ENCODE data around the gene GREB1L.
"Not testable (repeated sequence)": the region's sequence is repeated elsewhere in the genome, so short reads cannot be mapped to it uniquely, and the experiment has no call there.

The GREB1L gene

DNA sequence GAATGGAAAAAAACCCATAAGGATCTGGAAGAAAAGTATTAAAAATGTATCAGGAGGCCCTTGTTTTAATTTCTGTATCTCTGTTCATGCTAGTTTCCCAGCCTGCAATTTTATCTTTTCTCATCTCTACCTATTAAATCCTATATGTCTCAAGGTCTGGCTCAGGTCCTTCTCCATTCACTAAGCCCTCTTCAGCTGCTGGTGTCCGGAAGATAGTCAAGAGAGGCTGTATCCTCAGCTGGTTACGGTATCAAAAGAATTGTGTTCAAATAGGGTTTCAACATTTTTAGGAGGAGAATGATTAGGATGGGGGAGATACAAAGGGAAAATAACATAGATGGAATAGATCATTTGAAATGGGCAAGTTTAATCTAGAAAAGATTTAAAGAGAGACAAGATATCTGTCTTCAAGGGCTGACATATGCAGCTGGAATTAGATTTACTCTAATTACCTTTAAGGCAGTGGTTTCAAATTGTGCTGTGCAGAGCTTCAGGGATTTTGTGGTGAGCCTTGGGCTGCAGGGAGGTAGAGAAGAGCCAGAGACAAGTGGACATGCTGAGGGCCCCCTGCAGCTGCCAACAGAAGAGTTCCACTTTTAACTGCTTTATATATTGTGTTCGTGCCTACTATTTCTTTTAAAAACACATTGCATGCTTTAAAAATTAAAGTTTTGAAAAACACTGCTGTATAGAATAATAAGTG, 24.1 kb downstream of the GREB1L start:
- no peak for DNase-seq

DNA sequence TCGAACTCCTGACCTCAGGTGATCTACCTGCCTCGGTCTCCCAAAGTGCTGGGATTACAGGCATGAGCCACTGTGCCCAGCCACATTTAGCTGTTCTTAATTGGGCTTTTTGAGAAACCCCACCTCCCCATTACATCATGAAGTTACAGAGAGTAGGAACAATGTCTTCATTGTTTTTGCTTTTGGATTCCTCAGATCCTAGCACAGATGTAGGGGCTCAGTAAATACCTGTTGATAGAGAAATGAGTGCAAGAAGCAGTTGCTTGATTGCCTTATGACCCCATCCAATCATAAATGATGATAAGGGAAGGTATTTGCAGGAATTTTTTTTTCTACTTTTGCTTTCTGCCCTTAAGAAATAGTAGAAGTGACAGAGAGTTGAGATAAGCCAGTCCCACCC, 25.4 kb downstream of the GREB1L start:
- DNase-seq, result no peak

DNA sequence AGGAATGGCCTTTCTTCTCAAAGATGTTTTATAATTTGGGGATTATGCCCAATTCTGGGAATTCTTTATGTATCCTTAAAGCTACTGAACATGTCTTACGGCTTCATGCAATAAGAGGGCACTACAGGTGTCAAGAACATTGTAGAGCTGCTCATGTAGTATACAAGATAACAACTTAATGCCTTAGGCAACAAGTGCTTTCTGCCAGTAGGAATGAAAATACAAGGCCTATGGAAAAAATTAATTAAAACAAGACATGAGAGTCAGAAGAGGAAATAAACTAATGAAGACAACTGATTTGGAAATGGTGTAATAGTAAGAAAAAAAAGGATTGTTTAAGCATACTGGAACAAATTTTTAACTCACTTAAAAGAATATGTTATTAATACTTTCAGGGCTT, 27.3 kb downstream of the GREB1L start:
- no peak for DNase-seq

DNA sequence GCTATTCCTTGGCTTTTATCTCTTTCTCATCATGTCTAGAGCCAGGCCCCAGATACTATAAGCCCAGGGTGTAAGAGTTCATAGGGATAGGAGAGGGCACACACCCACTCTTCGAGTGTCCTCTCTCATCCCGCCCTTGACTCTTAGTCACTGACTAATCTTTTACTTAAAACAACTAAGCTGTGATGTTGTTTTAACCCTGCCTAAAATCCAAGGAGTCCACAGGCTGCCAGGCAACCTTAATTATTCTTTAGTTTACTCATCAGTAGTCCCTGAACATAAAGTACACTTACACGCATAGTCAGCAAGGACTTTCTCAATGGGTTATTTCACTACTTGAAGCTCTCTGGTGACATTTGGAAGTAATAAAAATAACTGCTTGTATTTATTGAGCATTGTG, 28.4 kb downstream of the GREB1L start:
- DNase-seq, result no peak

DNA sequence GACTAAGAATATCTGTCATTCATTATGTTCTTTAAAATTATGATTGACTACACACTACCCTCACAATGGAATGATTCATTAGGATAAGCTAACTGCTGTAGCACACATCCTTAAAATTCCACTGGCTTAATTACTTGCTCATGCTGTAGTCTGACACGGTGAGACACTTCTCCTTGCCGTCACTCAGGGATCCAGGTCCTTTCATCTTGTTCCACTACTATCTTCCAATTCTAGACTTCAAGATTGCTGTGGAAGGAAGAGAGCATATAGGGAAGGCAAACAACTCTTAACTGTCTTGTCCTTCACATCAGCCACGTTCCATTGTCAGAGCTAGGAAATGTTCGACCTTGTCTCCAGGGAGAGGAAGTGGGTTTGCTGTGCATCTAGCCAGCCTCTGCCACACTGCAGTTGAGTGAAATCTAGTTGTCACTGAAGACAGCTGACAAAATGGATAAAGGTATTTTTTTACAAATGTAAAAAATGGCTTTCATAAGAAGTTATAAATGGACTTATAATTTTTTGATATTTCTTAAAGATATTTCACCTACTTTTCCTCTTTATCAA, 30.1 kb downstream of the GREB1L start:
- DNase-seq, result no peak

DNA sequence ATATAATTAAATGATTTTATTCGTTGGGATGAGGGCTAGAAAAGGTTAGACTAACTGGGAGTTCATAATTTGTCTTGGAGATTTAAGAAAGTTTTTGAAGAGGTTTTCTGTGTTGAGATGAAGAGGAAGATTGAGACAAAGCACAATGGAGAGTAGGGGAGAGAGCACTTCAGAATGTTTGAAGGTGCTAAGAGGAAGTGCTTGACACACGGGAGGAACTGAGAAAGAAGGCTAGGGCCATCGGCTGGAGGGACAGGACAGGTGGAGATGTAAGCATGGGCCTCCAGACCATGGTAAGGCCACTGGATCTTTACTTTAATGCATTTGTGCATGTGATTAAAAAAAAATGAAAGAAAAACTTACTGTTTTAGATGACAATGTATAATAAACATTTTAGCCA, 31.5 kb downstream of the GREB1L start:
- no peak for DNase-seq

DNA sequence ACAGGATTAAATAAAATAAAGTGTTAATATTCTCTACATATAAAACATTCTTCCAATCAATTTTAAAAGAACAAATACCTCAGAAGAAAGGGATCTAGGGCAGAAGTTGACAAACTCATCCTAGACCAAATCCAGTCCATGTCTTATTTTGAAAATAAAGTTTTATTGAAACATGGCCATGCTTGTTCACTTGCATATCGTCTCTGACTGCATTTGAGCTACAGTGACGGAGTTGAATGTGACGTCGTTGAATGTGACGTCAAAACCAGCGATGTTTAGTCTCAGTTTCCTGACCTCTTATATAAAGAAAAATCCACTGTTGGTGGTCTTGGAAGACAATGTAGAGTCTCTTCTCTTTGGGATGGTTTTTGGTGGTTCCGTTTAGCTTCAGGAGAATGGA, 33.6 kb downstream of the GREB1L start:
- no peak for DNase-seq

DNA sequence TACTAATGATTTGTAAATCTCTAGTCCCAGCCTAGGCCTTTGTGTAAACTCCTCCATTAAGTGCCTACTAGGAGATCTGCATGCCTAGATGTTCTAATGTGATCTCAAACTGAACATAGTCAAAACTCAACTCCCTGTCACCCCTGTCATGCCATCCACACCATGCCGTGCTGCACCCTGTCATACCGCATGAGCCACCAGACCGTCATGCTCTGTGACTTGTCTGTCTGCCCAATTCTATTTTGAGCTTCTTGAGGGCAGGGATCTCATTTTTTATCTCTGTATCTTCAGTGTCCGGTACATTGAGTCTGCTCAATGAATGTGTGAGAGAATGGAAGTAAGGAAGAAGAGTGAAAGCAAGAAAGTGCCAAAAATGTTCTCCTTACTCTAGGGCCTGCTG, 35.5 kb downstream of the GREB1L start:
- no peak for DNase-seq

DNA sequence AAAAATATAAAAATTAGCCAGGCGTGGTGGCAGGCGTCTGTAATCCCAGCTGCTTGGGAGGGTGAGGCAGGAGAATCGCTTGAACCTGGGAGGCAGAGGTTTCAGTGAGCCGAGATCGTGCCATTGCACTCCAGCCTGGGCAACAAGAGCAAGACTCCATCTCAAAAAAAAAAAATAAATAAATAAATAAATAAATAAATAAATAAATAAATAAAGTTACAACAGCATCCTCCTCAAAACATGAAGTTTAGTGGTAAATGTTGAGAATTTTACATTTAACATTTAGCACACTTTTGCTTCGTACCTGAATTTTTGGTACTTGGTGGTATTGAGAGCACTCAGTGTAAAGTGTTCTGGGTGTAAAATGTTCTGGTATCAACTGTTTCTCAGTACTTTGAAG, 36.2 kb downstream of the GREB1L start:
- not testable (repeated sequence) for DNase-seq

DNA sequence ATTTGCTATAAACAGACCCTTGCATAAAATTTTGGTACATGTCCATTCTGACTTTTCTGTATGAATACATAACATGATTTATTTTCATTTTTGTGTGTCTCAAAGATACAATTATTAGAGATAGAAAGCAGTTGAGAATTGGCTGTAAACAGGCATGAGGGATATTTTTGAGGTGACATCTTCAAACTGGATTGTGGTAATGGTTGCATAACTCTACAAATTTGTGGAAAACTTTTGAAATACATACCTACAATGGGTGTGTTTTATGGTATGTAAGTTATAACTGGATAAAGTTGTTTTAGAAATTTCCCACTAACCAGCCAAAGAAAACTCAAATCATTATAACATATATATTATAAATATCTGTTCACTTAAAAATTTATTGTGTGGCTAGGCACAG, 39.6 kb downstream of the GREB1L start:
- DNase-seq, result no peak

DNA sequence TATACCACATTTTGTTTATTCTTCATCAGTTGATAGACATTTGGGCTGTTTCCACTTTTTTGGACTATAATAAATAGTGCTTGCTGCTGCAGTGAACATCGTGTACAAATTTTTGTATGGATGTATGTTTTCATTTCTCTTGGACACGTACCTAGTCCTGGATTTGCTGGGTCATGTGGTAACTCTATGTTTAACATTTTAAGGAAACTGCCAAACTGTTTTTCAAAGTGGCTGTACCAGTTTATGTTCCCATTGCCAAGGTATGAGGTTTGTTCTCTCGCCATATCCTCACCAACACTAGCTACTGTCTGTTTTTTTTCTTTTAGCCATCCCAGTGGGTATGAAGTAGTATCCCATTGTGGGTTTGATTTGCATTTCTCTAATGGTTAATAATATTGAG, 42.5 kb downstream of the GREB1L start:
- DNase-seq, result no peak

DNA sequence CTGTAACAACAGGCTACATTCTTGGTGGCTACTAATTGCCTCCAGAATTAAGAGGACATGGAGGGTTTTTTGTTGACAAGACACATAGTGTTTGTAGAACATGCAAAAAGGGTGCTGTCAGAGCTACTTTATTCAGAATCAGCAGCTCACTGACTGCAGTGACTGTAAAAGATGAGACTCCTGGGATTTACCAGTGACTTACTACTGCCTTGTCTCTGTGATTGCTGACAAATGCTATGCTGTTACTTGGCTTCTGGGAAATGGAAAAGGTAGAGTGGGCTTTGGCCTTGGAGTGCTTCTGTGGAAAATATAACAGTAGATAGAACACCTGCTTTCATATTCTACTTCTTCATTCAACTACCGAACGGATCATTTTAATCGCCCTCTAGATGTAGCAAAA, 47.8 kb downstream of the GREB1L start:
- DNase-seq, result no peak

DNA sequence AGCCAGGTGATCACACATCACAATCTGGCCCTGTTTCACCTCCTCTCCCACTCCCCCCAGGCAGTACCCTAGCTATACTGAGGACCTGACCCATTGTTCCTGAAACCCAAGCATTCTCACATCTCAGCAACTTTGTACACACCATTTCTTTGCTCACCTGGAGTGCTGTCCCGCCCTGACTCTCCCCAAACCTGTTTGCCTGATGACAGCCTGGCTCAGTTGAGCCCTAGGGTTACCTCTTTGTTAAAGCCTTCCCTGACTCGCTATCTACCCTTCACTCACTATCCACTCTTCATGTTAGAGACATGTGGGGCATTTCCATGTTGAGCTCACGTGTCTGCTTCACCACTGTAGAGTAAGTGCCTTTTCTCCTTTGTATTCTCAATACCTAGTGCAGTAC, 49.1 kb downstream of the GREB1L start:
- DNase-seq, result no peak

DNA sequence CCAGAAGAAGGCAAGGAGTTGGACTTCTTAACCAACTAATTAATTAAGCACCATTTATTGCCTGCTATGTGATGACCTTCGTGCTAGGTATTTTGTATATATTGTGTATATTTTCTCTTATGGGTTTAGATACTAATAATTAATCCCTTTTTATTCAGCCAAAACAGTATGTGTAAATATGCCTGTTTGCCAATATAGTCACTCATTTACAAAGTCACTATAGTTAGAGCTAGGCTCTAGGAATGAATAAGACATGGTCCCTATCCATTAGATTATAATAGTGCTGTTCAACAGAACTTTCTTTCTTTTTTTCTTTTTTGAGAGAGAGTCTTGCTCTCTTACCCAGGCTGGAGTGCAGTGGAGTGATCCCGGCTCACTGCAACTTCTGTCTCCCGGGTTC, 51.4 kb downstream of the GREB1L start:
- no peak for DNase-seq

DNA sequence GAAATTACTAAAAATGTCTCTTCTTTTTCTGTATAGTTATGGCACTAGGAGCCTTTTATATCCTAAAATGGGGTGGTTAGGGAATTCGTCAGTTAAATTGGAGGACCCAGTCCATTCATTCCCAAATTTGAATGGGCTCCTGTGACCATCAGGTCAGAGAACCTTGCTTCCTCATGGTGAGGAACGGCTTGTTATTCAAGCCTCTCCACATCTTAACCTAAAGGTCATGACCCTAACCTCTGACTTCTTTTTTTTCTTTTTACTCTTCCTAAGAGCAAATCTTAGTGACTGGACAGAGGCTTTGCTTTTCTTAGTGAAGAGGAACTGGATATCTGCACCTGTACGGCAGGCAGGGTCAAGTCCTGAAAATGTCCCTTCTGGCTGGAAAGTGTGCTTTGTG, 53.1 kb downstream of the GREB1L start:
- no peak for DNase-seq

DNA sequence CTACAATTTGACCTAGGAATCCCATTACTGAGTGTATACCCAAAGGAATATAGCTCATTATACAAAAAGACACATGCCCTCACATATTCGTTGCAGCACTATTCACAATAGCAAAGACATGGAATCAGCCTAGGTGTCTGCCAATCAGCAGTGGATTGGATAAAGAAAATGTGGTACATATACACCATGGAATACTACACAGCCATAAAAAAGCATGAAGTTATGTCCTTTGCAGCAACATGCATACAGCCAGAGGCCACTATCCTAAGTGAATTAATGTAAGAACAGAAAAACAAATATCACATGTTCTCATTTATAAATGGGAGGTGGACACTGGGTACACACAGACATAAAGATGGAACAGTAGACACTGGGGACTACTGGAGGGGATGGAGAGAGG, 54.0 kb downstream of the GREB1L start:
- no peak for DNase-seq

DNA sequence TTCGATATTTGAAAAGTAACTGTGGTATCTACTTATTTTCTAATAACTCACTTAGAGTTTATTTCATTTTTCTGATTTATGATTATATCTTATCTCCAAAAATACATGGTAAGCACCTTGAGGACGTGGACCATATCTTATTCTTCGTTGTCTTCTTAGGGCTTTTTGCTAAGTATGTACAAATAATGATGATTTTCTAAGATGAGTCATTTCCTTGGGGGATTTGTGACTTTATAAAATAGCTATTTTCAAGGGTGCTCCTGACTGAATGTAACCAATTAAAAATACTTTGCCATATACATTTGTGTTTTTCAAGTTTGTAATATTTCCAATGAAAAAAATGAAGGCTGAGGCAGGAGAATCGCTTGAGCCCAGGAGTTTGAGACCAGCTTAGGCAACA, 56.3 kb downstream of the GREB1L start:
- no peak for DNase-seq

DNA sequence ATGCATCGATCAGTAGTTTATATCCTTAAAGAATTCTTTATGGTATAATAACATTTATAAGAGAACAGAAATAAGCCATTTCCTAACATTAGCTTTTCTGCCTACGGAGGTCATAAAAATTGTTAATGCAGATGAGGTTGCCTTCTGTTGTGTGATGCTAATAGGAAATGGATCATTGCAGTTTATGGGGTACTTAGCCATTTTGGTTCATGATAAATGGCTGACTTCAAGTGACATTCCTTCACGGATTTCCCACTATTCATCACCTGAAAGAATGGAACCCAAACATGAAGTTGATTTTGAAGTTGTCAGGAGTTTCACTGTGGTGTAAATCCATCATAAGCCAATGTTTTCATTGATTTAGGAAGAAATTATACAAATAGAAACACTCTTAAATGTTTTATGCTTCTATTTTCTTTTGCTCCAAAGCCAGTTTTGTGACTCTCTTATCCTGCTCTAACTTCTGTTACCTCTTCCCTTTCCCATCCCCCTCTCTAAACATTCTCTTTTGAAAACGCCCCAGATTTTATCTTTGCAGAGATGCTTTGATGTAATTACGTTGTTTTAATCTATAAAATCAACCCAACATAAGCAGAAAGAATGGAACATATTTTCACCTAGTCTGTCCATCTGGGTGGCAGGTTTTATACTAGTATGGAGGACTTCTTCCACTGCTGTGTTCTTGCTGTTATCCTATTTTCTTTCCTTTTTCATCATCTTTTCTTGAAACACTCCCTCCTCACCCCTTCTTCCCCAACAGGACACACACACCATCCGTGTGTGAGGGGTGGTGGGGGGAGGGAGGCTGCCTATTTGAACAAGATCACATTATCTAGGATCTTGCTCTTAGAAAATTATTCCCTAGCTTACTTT, 58.2 kb downstream of the GREB1L start:
- no peak for DNase-seq

DNA sequence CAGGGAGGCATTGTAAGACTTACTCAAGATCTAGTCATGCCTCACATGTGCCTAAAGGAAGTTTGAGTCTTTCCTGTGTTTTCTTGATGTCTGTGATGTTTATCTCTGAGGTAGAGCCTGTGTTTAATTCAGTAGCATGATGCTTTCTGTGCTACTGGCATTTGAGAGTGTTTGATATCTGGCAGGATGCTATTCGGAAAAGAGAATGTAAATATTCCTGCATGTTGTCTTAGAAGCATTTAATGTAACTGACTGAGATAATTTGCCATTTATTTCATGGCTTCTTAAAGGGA, 58.8 kb downstream of the GREB1L start:
- DNase-seq, result no peak

DNA sequence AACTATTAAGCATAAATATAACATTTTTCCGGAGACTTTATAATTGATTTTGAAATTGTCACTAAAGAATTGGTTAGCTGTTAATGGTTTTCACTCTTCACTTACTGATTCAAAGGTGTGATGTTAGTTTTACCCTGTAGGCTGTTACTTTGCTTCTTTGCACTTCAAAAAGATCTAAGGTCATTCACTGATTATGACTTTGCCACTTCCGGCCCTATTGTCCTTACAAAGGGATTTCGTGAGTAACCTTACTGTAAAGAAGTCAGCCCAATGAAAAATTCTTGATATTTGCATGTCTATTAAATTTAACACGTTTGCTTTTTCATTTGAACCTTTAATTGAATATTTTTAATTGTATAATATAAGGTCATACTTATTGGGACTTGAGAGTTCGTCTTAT, 61.4 kb downstream of the GREB1L start:
- no peak for DNase-seq

DNA sequence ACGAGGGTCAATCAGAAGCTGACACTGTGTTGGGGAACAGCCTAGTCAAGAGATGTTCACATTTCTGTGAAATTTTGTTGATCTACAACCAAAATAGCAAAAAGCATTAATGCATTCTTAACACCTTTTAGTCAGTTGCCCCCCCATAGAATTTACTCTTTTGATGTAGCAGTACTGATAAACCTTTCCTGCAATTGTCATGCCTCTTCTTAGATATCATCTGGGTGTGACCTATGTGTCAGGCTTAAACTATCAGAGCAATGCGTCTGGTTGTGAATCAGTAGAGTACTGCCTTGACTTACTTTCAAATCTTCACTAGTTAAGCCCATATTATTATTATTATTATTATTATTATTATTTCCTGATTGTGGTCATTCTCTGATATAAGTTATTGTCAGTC, 61.9 kb downstream of the GREB1L start:
- no peak for DNase-seq

DNA sequence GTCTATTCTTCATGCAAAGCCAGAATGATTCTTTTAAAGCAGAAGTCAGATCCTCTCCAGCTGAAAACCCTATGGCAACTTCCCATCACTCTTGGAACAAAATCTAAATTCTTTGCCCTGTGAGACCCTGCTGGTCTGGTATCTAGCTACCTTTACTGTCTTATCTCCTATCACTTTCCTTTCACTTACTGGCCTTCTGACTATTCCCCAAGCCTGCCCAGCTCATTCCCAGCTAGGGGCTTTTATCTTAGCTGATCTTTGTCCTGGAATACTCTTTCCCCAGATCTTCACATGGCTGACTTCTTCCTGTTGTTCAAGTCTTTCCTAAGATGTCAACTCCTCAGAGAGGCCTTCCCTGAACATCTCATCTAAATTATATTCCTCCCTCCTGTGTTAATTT, 63.6 kb downstream of the GREB1L start:
- DNase-seq, result no peak

DNA sequence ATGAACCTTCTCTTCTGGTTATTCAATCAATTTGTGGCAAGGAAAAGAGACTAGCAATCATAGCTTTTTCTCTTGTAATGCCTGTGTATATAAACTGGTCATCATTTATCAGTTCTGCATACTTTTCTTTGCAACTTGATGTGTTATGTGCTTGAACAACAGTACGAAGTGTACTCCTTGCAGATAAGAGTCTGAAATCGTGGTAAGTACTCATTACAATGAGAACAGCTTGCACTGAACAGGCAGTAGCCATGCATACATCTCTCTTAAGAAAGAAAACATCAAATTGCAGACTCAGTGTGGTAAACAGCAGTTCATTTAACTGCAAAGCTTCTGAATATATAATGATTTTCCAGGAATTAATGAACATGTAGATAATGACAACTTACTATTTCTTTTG, 64.3 kb downstream of the GREB1L start:
- DNase-seq, result no peak

DNA sequence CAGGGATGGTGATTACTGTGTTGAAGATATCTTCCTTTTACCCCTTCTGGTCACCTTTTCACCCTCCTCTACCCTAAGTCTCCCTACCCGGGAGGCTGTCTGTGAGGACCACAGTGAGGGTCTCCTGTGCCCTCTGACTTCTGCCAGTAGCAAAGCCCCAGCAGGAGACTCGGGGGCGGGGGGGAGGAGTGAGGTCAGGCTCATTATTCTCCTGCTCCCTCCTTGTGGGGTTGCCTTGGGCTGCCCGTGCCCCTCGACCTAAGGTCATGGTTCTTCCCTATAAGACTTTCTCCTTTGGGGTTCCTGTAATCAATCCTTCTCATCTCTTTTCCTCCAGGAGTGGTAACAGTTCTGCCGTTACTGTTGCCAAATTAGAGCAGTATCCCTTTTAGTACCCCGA, 65.5 kb downstream of the GREB1L start:
- no peak for DNase-seq

DNA sequence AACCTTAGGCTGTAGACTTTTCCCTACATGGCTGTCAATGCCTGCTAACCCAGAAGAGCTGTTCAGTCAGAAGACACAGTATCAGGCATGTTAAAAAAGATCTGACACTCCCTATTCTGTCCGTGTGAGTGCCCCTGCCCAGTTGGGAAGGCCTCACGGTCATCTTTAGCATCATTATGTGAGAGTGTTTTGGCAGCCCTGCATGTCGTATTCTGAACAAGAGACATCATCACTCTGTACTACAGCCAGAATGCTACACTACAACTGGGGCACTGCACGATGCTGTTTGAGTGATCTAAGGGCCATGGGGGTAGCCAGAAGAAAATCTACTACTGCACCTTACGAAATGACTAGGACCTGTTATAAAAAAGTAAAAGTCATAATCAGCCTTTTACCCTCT, 67.2 kb downstream of the GREB1L start:
- no peak for DNase-seq
